ENCODE measurements around the gene THUMPD1.

GRCh38 chr16:20784204-20784603 is 42.6 kb upstream of the THUMPD1 start:
- TF ChIP-seq CTCF (conservative IDR thresholded peaks at IDR 0.05; ENCODE audit: low read depth in 2 of 2) (no peak), EZH2 (IDR thresholded peaks at IDR 0.05; ENCODE audit: low read depth, unreplicated experiment) (no peak), ETS1 (IDR thresholded peaks at IDR 0.05) (no peak)
